Panc1 (cell line): ENCODE data around the gene GPC3. TPM values are rescaled to one million over a fixed set of nuclear protein-coding genes. Genes with fewer than 3 reads are reported as not detected.

ENCODE experiments used
- ATAC-seq: fragments of 200-7000 bp; cut with Tn5 transposase; 2 replicates; pipeline ENCODE4 v1.9.1; 2020; ENCODE audit warnings: mild to moderate bottlenecking, moderate library complexity
- BruUV-seq: library from RNA; stranded (reverse); fragments of 400-500 nt; replicated peaks from 2 replicates; lab custom pipeline; 2021; lab: Mats Ljungman, UMichigan
- CTCF ChIA-PET: fragments of 300-600 bp; sonication (Branson Sonifier 250); formaldehyde crosslinking; loops from one replicate; lab custom pipeline; 2022; ENCODE audit warnings: antibody characterized with exemption; lab: Charles Lee
- POLR2A ChIA-PET: fragments of 300-600 bp; sonication (Branson Sonifier 250); formaldehyde crosslinking; loops from one replicate; lab custom pipeline; 2022; ENCODE audit warnings: antibody characterized with exemption; lab: Charles Lee
- DNase-seq: peaks from one replicate; pipeline ENCODE4 v3.0.0-alpha.2; 2010; ENCODE audit warnings: low read depth, low spot score
- H3K27ac ChIP-seq: 2 replicates; pipeline ENCODE4 v1.5.1; 2011; ENCODE audit warnings: mild to moderate bottlenecking, low read length, inconsistent platforms
- H3K27me3 ChIP-seq: fragments of 200-500 bp; sonication (Bioruptor generic); 2 replicates; pipeline ENCODE4 v1.6.0; 2014; ENCODE audit warnings: low read length, inconsistent platforms; ENCODE audit not compliant: control insufficient read depth, insufficient read depth
- H3K36me3 ChIP-seq: fragments of 200-500 bp; sonication (Bioruptor generic); 2 replicates; pipeline ENCODE4 v1.5.1; 2014; ENCODE audit warnings: inconsistent platforms, mild to moderate bottlenecking, low read length, moderate library complexity; ENCODE audit not compliant: control insufficient read depth, insufficient read depth
- H3K4me1 ChIP-seq: 2 replicates; pipeline ENCODE4 v1.5.1; 2011; ENCODE audit warnings: inconsistent platforms, mild to moderate bottlenecking, low read length, moderate library complexity; ENCODE audit not compliant: control insufficient read depth, insufficient read depth
- H3K4me3 ChIP-seq, 2 experiments: 2 replicates each; pipeline ENCODE4 v1.5.1; 2011 to 2012; ENCODE audit warnings: low read depth in 2 of 2, low read length in 2 of 2, mild to moderate bottlenecking in 2 of 2, inconsistent platforms in 1 of 2, moderate library complexity in 1 of 2
- H3K9me3 ChIP-seq: fragments of 200-500 bp; sonication (Bioruptor generic); 2 replicates; pipeline ENCODE4 v1.5.1; 2014; ENCODE audit warnings: low read depth, mild to moderate bottlenecking, inconsistent platforms, low read length, moderate library complexity; ENCODE audit not compliant: control insufficient read depth, insufficient read depth
- CTCF ChIP-seq: fragments of 450-650 bp; IDR thresholded peaks from 2 replicates; pipeline ENCODE4 v1.5.1; 2017; ENCODE audit warnings: mild to moderate bottlenecking
- POLR2AphosphoS5 ChIP-seq: IDR thresholded peaks from 2 replicates; pipeline ENCODE4 v1.6.1; 2012; ENCODE audit warnings: mild to moderate bottlenecking, low read depth, low read length, moderate library complexity
- REST ChIP-seq, 2 experiments: IDR thresholded peaks; 2 replicates each; pipeline ENCODE4 v1.6.1; 2011 to 2012; ENCODE audit warnings: low read depth in 2 of 2, control low read depth in 1 of 2, low read length in 1 of 2, mild to moderate bottlenecking in 1 of 2, moderate library complexity in 1 of 2; ENCODE audit not compliant: insufficient read depth in 1 of 2
- SIN3A ChIP-seq: IDR thresholded peaks from 2 replicates; pipeline ENCODE4 v1.6.1; 2012; ENCODE audit warnings: low read depth, mild to moderate bottlenecking, low read length, moderate library complexity, borderline replicate concordance; ENCODE audit not compliant: insufficient read depth
- TCF7L2 ChIP-seq: IDR thresholded peaks from 2 replicates; pipeline ENCODE4 v1.6.1; 2011; ENCODE audit warnings: mild to moderate bottlenecking, low read depth, low read length, inconsistent platforms
- in situ Hi-C: cut with HindIII; loops from 2 replicates; pipeline ENCODE4 v1.10.0; 2016; ENCODE audit warnings: low sequenced_read_pairs, low pct_unique_long_range_greater_than_20kb
- intact Hi-C: fragments of 100-400 bp; cut with micrococcal nuclease; formaldehyde crosslinking; loops from one replicate; pipeline ENCODE4 v1.10.0; 2022; ENCODE audit not compliant: unreplicated experiment
- total RNA-seq: library from RNA; stranded (reverse); gene quantifications from one replicate; pipeline ENCODE4 v1.2.1, GENCODE V29; 2021; ENCODE audit not compliant: unreplicated experiment

Gene GPC3
- total RNA-seq, 1 experiment from 2014 or later: 0.95 TPM

- no peaks in the 10 kb centered on the region for H3K36me3 ChIP-seq
- no peak for TF ChIP-seq CTCF
- TF ChIP-seq POLR2AphosphoS5: no peak
- TF ChIP-seq TCF7L2: no peak
- no peak for TF ChIP-seq REST (IDR thresholded peaks at IDR 0.05; ENCODE audit: insufficient read depth in 1 of 2, low read depth in 2 of 2, low read length in 1 of 2)
- no peak for TF ChIP-seq SIN3A
- POLR2A ChIA-PET: no interaction called here
- in situ Hi-C loops: no loop called here
- H3K4me3 ChIP-seq: no peak overlapping the region
- H3K4me1 ChIP-seq: no peaks in the 10 kb centered on the region
- CTCF ChIA-PET: no interaction called here
- intact Hi-C loops: no loop called here
- ATAC-seq: no peak
- BruUV-seq: no TSS peak
- H3K9me3 ChIP-seq: no peaks in the 10 kb centered on the region
- no peak overlapping the region for H3K27ac ChIP-seq
- no peak for DNase-seq
- no peaks in the 10 kb centered on the region; the same call in 1 of the 2 replicates for H3K27me3 ChIP-seq
Measured at GRCh38 chrX:133928365-133928764, 57.0 kb downstream of the GPC3 start.

- CTCF ChIA-PET: no interaction called here
Measured at GRCh38 chrX:133926809-133927208, 58.6 kb downstream of the GPC3 start.

More at GRCh38 chrX:133926809-133927208, 58.6 kb downstream of the GPC3 start:
- Histone ChIP-seq H3K9me3 (no peaks in the 10 kb centered on the region), H3K36me3 (no peaks in the 10 kb centered on the region), H3K4me3 (no peak overlapping the region), H3K4me1 (no peaks in the 10 kb centered on the region), H3K27ac (no peak overlapping the region), H3K27me3 (no peaks in the 10 kb centered on the region; the same call in 1 of the 2 replicates)
- BruUV-seq: no TSS peak
- intact Hi-C loops (no loop called here), in situ Hi-C loops (no loop called here)
- TF ChIP-seq CTCF (0 out of 2 replicates have a peak, but pooled peaks have one; percentile 3), SIN3A (no peak)
- ATAC-seq (no peak), DNase-seq (no peak)
- POLR2A ChIA-PET: no interaction called here
